A673 (cell line): Measurements from ENCODE around the gene NFXL1.

ENCODE experiments used
- EZH2 ChIP-seq: fragments of 200-600 bp; sonication (generic); IDR thresholded peaks from 2 replicates; pipeline ENCODE4 v1.6.1; 2017; ENCODE audit warnings: borderline replicate concordance, low read depth, mild to moderate bottlenecking, mixed read lengths, antibody characterized with exemption, low read length; ENCODE audit not compliant: poor library complexity, severe bottlenecking
- TF ChIP-seq, protein P1 (sequence below): fragments of 300-800, 200-600 bp; sonication (generic); conservative IDR thresholded peaks from 2 replicates; pipeline ENCODE4 v1.5.1; 2017; ENCODE audit warnings: low read depth, mild to moderate bottlenecking, antibody characterized with exemption, low read length, moderate library complexity, mixed read lengths

DNA sequence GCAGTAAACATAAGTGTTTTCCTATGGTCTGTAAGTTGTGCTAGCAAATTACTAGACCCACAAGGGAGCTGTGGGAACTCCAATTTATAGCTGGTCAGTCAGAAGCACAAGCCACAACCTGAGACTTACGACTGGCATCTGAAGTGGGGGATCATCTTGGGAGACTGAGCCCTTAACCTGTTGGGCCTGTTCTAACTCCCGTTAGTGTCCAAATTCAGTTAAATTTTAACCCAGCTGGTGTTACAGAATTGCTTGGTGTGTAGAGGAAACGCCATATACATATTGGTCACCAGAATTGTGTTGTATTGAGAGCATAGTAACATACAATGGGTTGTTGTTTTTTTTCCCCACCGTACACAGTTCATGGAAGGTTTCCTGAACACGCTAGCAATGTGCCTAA lies 25.1 kb upstream of the NFXL1 start:
- TF ChIP-seq, protein P1, sequence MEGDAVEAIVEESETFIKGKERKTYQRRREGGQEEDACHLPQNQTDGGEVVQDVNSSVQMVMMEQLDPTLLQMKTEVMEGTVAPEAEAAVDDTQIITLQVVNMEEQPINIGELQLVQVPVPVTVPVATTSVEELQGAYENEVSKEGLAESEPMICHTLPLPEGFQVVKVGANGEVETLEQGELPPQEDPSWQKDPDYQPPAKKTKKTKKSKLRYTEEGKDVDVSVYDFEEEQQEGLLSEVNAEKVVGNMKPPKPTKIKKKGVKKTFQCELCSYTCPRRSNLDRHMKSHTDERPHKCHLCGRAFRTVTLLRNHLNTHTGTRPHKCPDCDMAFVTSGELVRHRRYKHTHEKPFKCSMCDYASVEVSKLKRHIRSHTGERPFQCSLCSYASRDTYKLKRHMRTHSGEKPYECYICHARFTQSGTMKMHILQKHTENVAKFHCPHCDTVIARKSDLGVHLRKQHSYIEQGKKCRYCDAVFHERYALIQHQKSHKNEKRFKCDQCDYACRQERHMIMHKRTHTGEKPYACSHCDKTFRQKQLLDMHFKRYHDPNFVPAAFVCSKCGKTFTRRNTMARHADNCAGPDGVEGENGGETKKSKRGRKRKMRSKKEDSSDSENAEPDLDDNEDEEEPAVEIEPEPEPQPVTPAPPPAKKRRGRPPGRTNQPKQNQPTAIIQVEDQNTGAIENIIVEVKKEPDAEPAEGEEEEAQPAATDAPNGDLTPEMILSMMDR: no peak
- TF ChIP-seq EZH2: no peak
